Spleen (tissue), 11 donors: ENCODE measurements around the gene PDCD1LG2. TPM values are rescaled to one million over a fixed set of nuclear protein-coding genes. Genes with fewer than 3 reads are reported as not detected.
"Not testable (repeated sequence)": the region's sequence is repeated elsewhere in the genome, so short reads cannot be mapped to it uniquely, and the experiment has no call there.

Source experiments
- DNase-seq: peaks from one replicate; pipeline ENCODE4 v3.0.0-alpha.2; 2020
- H3K27ac ChIP-seq, 8 donors: fragments of 200-600 bp; sonication (generic) in 7 of 8; 1 replicate in 4 of 8; 2 replicates in 4 of 8; pipeline versions ENCODE4 v1.5.0 to v1.8.0; 2016 to 2021; ENCODE audit warnings: inconsistent platforms in 4 of 8, mild to moderate bottlenecking in 4 of 8, moderate library complexity in 1 of 8
- H3K27me3 ChIP-seq, 7 donors: fragments of 200-600 bp; sonication (generic) in 6 of 7; replicated peaks in 1 of 7; 1 replicate in 4 of 7; 2 replicates in 3 of 7; pipeline versions ENCODE4 v1.5.0 to v1.8.0; 2016 to 2021; ENCODE audit warnings: inconsistent platforms in 3 of 7, mild to moderate bottlenecking in 1 of 7
- H3K36me3 ChIP-seq, 6 donors: fragments of 200-600 bp; sonication (generic) in 5 of 6; 1 replicate in 4 of 6; 2 replicates in 2 of 6; pipeline versions ENCODE4 v1.5.0 to v1.8.0; 2016 to 2021; ENCODE audit warnings: inconsistent platforms in 2 of 6
- H3K4me1 ChIP-seq, 6 donors: fragments of 200-600 bp; sonication (generic) in 5 of 6; 1 replicate in 3 of 6; 2 replicates in 3 of 6; pipeline versions ENCODE4 v1.5.0 to v1.8.0; 2016 to 2021; ENCODE audit warnings: inconsistent platforms in 3 of 6
- H3K4me3 ChIP-seq, 8 donors: fragments of 200-600 bp; sonication (generic) in 7 of 8; 1 replicate in 4 of 8; 2 replicates in 4 of 8; pipeline versions ENCODE4 v1.5.0 to v1.8.0; 2016 to 2021; ENCODE audit warnings: inconsistent platforms in 4 of 8, mild to moderate bottlenecking in 4 of 8, moderate library complexity in 2 of 8
- H3K9me3 ChIP-seq, 8 donors: fragments of 200-600 bp; sonication (generic) in 7 of 8; 1 replicate in 4 of 8; 2 replicates in 4 of 8; pipeline versions ENCODE4 v1.5.0 to v1.8.0; 2016 to 2021; ENCODE audit warnings: inconsistent platforms in 4 of 8
- POLR2A ChIP-seq, 3 donors: fragments of 450-650 bp; IDR thresholded peaks; one replicate each; pipeline ENCODE4 v1.5.1; 2017; ENCODE audit warnings: antibody characterized with exemption in 3 of 3, mild to moderate bottlenecking in 1 of 3
- POLR2AphosphoS5 ChIP-seq, 3 donors: sonication (generic); formaldehyde crosslinking; IDR thresholded peaks; one replicate each; pipeline ENCODE4 v1.5.1; 2017; ENCODE audit warnings: antibody characterized with exemption in 3 of 3
- WGBS, 5 donors: extraction: QIAGEN DNeasy Blood & Tissue Kit in 3 of 5; methylation state at CpG; one replicate each; pipeline versions ENCODE4 v1.1.5 to v1.1.7; 2013 to 2018; 5-methylcytosine and 5-hydroxymethylcytosine counted together
- intact Hi-C: fragments of 100-400 bp; cut with DNase I; formaldehyde crosslinking; loops from one replicate; pipeline ENCODE4 v1.15.0; 2023; ENCODE audit warnings: low total_unique reads
- polyA plus RNA-seq, 3 donors: library from polyadenylated mRNA; stranded (reverse); fragments of 200-250 nt; gene quantifications; one replicate each; pipeline ENCODE4 v1.2.1, GENCODE V29; 2013
- total RNA-seq, 7 donors: library from RNA; depleted of rRNA in 3 of 7; stranded (reverse); fragments of >200 nt in 3 of 7; fragmentation: NEBNext Ultra II Directional in 4 of 7; extraction: Animal tissue kit (Norgen Biotek cat#: 25700) in 4 of 7; gene quantifications; one replicate each; pipeline versions ENCODE4 v1.1.0 to v1.2.1, GENCODE V29; 2016 to 2021
- TF ChIP-seq, protein P1 (sequence below), 11 experiments: fragments of 200-600 bp in 7 of 11; fragments of 450-650 bp in 4 of 11; sonication (generic) in 4 of 11; IDR thresholded peaks in 8 of 11; conservative IDR thresholded peaks in 3 of 11; 1 replicate in 7 of 11; 2 replicates in 4 of 11; pipeline versions ENCODE4 v1.4.0 to v1.8.0; 2016 to 2021; ENCODE audit warnings: antibody characterized with exemption in 11 of 11, inconsistent platforms in 4 of 11, mild to moderate bottlenecking in 1 of 11
- donor health status: healthy with polysubstance abuse.
- donor health status: DM: no; HTN: no; CAD: no; lungs with moderate emphysema.
- donor health status: DM: no; HTN: no; CAD: no.
- donor health status: Bipolar disorder and iron deficiency.
- donor health status: healthy.
- donor health status: DM: no; HTN: no; CAD: no.
- donor health status: DM: yes; HTN: yes; CAD: no.

Gene PDCD1LG2
- total and polyA plus RNA-seq, 10 donors, result 2.0 to 29.3 (median 17.4) TPM

DNA sequence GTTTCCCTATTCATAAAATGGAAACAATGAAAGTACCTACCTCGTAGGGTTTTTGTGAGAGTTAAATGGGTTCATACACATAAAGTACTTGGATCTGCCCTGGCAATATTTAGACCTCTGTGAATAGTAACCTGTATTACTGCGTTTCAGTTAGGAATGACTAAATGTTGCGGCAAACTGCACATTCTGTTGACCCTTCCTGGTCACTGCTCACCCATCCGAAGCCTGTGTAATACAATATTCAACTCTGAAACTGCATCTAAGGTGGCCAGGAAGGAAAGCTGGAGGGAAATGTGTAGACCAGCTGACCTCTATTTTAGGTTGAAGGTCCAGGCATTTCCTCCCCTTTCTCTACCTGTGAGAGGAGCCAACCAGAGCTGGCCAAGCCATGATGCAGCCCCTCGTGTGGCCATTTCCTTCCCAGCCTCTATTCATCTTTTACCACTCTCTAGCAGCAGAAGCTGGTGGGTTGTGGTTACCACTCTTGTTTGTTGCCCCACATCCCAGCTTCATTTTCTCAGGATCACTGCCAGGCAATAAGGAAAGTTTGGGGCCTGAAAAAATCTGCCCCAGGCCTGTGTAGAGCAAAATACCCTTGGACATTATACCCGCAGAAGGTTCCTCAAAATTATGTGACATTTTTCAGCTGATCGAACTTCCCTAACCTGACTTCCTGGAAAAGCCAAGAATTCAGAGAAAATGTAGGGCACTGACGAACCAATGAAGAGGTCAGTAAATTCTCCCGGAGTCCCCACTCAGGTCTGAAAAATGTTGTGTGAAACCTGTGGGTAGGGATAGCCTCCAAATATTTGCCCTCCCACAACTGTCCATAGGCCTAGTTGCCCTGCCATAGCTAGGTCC lies 20.5 kb upstream of the PDCD1LG2 start:
- no peak for DNase-seq
- no peak for TF ChIP-seq POLR2AphosphoS5 (IDR thresholded peaks at IDR 0.05)
- TF ChIP-seq POLR2A (IDR thresholded peaks at IDR 0.05), result no peak
- TF ChIP-seq, protein P1, sequence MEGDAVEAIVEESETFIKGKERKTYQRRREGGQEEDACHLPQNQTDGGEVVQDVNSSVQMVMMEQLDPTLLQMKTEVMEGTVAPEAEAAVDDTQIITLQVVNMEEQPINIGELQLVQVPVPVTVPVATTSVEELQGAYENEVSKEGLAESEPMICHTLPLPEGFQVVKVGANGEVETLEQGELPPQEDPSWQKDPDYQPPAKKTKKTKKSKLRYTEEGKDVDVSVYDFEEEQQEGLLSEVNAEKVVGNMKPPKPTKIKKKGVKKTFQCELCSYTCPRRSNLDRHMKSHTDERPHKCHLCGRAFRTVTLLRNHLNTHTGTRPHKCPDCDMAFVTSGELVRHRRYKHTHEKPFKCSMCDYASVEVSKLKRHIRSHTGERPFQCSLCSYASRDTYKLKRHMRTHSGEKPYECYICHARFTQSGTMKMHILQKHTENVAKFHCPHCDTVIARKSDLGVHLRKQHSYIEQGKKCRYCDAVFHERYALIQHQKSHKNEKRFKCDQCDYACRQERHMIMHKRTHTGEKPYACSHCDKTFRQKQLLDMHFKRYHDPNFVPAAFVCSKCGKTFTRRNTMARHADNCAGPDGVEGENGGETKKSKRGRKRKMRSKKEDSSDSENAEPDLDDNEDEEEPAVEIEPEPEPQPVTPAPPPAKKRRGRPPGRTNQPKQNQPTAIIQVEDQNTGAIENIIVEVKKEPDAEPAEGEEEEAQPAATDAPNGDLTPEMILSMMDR (IDR thresholded peaks at IDR 0.05 in 8 of 11, conservative IDR thresholded peaks at IDR 0.05 in 3 of 11), result no peak
- Histone ChIP-seq H3K27me3 (no peaks in the 10 kb centered on the region), H3K9me3 (peaks cover 0 to 3% (median 0%) of the 10 kb centered on the region in 8 donors), H3K4me3 (no peak overlapping the region), H3K36me3 (no peaks in the 10 kb centered on the region), H3K27ac (peak overlapping the region in 4 of 8 donors; percentile 13 to 62 (median 40)), H3K4me1 (peaks cover 0 to 22% (median 12%) of the 10 kb centered on the region in 6 donors)
- 67 to 75% (median 69%) methylated on average over 9 of the region's 9 CpGs for WGBS, 5 donors
- intact Hi-C loops, result no loop called here

DNA sequence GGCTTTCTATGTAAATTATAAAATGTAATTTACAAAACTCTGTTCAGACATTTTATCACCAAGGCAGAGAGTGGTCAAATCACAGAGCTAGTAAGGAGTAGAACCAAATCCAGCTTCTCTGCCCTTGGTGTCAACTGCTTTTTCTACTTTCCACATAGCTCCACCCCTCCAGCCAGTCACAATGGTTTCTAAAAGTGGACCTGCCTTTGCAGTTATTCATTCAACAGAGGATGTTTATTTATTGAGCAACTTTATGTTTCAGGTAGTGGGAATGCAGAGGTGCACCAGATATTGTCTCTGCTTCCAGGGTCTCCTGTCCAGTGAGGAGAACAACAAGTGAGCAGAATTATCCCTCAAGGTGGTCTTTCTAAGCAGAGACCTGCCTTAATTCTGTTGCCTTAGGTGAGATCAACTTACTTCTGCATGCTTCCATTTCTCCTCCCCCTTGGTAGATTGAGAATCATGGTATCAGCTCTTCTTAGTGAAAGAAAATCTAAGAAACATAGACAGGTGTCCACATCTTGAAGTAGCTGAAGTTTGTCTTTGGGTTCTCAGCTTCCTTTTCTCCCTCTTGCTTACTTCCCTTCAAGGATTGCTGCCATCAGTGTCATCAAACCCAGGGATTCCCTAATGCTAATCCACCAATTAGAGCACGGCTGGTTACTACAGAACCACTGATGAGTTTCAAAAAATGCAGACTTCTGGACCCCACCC lies 17.2 kb upstream of the PDCD1LG2 start:
- intact Hi-C loops, result no loop called here
- Histone ChIP-seq H3K4me3 (no peak overlapping the region), H3K36me3 (no peaks in the 10 kb centered on the region), H3K27me3 (no peaks in the 10 kb centered on the region), H3K4me1 (peaks cover 0 to 22% (median 12%) of the 10 kb centered on the region in 6 donors), H3K27ac (peak overlapping the region in 7 of 8 donors; percentile 48 to 86 (median 83)), H3K9me3 (peaks cover 0 to 5% (median 0%) of the 10 kb centered on the region in 8 donors)
- TF ChIP-seq POLR2AphosphoS5 (IDR thresholded peaks at IDR 0.05), result no peak
- no peak for TF ChIP-seq POLR2A (IDR thresholded peaks at IDR 0.05)
- TF ChIP-seq, protein P1 (IDR thresholded peaks at IDR 0.05 in 8 of 11, conservative IDR thresholded peaks at IDR 0.05 in 3 of 11), result no peak
- no peak for DNase-seq
- WGBS, 5 donors, result 32 to 84% (median 75%) methylated on average over 1 of the region's 1 CpG

DNA sequence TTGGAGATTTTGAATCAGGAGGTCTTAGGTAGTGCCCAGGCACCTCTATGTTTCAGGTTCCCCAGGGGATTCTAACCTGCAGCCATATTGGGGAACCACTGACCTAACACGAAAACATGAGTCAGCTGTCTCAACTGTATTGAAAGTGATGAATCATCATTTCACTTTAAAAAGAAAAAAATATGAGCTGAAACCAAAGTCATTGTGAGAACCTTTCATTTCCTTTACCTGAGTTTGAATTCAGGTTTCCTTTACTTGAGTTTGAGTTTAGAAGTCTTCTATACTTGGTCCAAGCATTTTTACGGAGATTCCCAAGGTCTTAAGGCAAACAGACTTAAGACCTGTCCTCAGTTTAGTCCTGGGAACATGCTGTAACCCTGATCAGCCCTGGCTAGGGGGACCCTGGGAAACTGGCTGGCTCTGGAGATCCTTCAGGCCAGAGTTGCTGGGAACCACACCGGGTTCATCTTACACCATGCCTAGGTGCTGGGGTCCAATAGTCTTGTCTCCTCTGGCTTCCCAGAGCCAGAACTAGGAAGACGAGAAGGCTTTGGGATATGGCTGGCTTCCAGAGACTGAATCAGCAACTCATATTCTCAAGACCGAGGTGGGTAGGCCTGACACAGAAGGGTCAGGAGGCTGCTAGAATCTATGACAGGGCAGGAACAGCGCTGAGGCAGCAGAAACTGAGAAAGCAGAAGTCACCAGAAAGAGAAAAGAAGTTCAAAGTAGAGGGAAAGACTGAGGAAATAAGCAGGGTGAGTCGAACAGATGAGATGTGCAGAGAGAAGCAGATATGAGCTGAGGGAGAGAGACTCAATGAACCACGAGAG lies 16.4 kb upstream of the PDCD1LG2 start:
- no peaks in the 10 kb centered on the region for H3K36me3 ChIP-seq
- intact Hi-C loops, result no loop called here
- H3K27ac ChIP-seq, result peak overlapping the region in 7 of 8 donors; percentile 48 to 86 (median 83)
- H3K27me3 ChIP-seq, result no peaks in the 10 kb centered on the region
- H3K4me1 ChIP-seq, result peaks cover 0 to 22% (median 11%) of the 10 kb centered on the region in 6 donors
- no peak overlapping the region for H3K4me3 ChIP-seq
- WGBS, 5 donors, result 38 to 58% (median 46%) methylated on average over 8 of the region's 8 CpGs
- peaks cover 0 to 5% (median 0%) of the 10 kb centered on the region in 8 donors for H3K9me3 ChIP-seq
- TF ChIP-seq, protein P1 (IDR thresholded peaks at IDR 0.05 in 8 of 11, conservative IDR thresholded peaks at IDR 0.05 in 3 of 11), result no peak
- TF ChIP-seq POLR2AphosphoS5 (IDR thresholded peaks at IDR 0.05), result peak in 1 of 3 donors; percentile 62
- DNase-seq, result no peak

DNA sequence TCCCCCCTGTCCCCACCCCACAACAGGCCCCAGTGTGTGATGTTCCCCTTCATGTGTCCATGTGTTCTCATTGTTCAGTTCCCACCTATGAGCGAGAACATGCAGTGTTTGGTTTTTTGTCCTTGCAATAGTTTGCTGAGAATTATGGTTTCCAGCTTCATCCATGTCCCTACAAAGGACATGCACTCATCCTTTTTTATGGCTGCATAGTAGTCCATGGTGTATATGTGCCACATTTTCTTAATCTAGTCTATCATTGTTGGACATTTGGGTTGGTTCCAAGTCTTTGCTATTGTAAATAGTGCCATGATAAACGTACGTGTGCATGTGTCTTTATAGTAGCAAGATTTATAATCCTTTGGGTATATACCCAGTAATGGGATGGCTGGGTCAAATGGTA lies 15.6 kb upstream of the PDCD1LG2 start:
- H3K4me3 ChIP-seq, H3K36me3 ChIP-seq, DNase-seq, H3K27me3 ChIP-seq, H3K9me3 ChIP-seq, intact Hi-C loops: not testable (repeated sequence)
- H3K4me1 ChIP-seq, result peaks cover 0 to 22% (median 9%) of the 10 kb centered on the region in 6 donors
- peak overlapping the region in 3 of 8 donors; percentile 83 to 86 (median 85) for H3K27ac ChIP-seq
- 78 to 97% (median 89%) methylated on average over 3 of the region's 3 CpGs for WGBS, 5 donors
